HL-60 (cell line): ENCODE measurements around the gene ZFP36.

Source experiments
- DNase-seq, 2 experiments: peaks; one replicate each; pipeline ENCODE4 v3.0.0-alpha.2; 2010 to 2020; ENCODE audit warnings: low read depth in 1 of 2, low spot score in 1 of 2
- H3K27ac ChIP-seq: fragments of 250-450 bp; sonication (Bioruptor Pico); replicated peaks from 2 replicates; pipeline ENCODE4 v1.5.1; 2020; ENCODE audit warnings: mild to moderate bottlenecking, moderate library complexity
- H3K27me3 ChIP-seq: fragments of 250-450 bp; sonication (Bioruptor Pico); 2 replicates; pipeline ENCODE4 v1.5.1; 2021; ENCODE audit warnings: mild to moderate bottlenecking, moderate library complexity; ENCODE audit not compliant: insufficient read depth, poor library complexity, severe bottlenecking
- H3K4me3 ChIP-seq: replicated peaks from 2 replicates; pipeline ENCODE4 v1.5.1; 2011; ENCODE audit warnings: mild to moderate bottlenecking, control low read depth, low read length; ENCODE audit not compliant: insufficient read depth
- GABPA ChIP-seq: IDR thresholded peaks from 2 replicates; pipeline ENCODE4 v1.6.1; 2012; ENCODE audit warnings: low read depth
- POLR2AphosphoS5 ChIP-seq: IDR thresholded peaks from 2 replicates; pipeline ENCODE4 v1.6.1; 2012; ENCODE audit warnings: low read depth
- SPI1 ChIP-seq: IDR thresholded peaks from 2 replicates; pipeline ENCODE4 v1.6.1; 2012; ENCODE audit warnings: low read depth, mild to moderate bottlenecking, borderline replicate concordance
- TF ChIP-seq, protein P1 (sequence below): IDR thresholded peaks from 2 replicates; pipeline ENCODE4 v1.6.1; 2012; ENCODE audit warnings: low read depth; ENCODE audit not compliant: insufficient replicate concordance
- TF ChIP-seq, protein P2 (sequence below): IDR thresholded peaks from one replicate; pipeline ENCODE4 v1.5.1; 2011; ENCODE audit warnings: low read length, control low read depth, inconsistent platforms; ENCODE audit not compliant: insufficient read depth

Gene ZFP36

DNA sequence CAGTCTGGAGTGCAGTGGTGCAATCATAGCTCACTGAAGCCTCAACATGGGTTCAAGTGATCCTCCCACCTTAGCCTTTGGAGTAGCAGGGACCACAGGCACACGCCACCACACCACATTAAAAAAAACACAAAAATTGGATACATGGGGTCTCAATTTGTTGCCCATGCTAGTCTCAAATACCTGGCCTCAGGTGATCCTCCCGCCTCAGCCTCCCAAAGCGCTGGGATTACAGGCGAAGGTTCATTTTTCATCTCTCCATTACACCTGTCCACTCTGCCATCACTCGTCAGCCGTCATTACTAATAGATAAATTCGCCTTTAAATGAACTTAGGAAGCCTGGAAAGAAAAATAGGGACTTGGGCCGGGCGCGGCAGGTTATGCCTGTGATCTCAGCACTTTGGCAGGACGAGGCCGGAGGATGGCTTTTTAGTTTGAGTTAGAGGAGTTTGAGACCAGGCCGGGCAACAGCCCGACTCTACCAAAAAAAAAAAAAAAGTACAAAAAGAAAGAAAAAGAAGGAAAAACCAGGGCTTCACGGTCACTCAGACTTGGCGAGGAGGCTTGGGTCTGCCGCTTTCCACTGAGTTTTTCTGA lies 38.0 kb downstream of the ZFP36 start:
- no peak for DNase-seq
- Histone ChIP-seq H3K27ac (peak overlapping the region; percentile 78), H3K4me3 (peak overlapping the region; percentile 81), H3K27me3 (no peaks in the 10 kb centered on the region)
- no peak for TF ChIP-seq SPI1
- TF ChIP-seq POLR2AphosphoS5: no peak
- TF ChIP-seq, protein P1, sequence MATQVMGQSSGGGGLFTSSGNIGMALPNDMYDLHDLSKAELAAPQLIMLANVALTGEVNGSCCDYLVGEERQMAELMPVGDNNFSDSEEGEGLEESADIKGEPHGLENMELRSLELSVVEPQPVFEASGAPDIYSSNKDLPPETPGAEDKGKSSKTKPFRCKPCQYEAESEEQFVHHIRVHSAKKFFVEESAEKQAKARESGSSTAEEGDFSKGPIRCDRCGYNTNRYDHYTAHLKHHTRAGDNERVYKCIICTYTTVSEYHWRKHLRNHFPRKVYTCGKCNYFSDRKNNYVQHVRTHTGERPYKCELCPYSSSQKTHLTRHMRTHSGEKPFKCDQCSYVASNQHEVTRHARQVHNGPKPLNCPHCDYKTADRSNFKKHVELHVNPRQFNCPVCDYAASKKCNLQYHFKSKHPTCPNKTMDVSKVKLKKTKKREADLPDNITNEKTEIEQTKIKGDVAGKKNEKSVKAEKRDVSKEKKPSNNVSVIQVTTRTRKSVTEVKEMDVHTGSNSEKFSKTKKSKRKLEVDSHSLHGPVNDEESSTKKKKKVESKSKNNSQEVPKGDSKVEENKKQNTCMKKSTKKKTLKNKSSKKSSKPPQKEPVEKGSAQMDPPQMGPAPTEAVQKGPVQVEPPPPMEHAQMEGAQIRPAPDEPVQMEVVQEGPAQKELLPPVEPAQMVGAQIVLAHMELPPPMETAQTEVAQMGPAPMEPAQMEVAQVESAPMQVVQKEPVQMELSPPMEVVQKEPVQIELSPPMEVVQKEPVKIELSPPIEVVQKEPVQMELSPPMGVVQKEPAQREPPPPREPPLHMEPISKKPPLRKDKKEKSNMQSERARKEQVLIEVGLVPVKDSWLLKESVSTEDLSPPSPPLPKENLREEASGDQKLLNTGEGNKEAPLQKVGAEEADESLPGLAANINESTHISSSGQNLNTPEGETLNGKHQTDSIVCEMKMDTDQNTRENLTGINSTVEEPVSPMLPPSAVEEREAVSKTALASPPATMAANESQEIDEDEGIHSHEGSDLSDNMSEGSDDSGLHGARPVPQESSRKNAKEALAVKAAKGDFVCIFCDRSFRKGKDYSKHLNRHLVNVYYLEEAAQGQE: no peak
- TF ChIP-seq, protein P2, sequence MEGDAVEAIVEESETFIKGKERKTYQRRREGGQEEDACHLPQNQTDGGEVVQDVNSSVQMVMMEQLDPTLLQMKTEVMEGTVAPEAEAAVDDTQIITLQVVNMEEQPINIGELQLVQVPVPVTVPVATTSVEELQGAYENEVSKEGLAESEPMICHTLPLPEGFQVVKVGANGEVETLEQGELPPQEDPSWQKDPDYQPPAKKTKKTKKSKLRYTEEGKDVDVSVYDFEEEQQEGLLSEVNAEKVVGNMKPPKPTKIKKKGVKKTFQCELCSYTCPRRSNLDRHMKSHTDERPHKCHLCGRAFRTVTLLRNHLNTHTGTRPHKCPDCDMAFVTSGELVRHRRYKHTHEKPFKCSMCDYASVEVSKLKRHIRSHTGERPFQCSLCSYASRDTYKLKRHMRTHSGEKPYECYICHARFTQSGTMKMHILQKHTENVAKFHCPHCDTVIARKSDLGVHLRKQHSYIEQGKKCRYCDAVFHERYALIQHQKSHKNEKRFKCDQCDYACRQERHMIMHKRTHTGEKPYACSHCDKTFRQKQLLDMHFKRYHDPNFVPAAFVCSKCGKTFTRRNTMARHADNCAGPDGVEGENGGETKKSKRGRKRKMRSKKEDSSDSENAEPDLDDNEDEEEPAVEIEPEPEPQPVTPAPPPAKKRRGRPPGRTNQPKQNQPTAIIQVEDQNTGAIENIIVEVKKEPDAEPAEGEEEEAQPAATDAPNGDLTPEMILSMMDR: no peak
- TF ChIP-seq GABPA: no peak

DNA sequence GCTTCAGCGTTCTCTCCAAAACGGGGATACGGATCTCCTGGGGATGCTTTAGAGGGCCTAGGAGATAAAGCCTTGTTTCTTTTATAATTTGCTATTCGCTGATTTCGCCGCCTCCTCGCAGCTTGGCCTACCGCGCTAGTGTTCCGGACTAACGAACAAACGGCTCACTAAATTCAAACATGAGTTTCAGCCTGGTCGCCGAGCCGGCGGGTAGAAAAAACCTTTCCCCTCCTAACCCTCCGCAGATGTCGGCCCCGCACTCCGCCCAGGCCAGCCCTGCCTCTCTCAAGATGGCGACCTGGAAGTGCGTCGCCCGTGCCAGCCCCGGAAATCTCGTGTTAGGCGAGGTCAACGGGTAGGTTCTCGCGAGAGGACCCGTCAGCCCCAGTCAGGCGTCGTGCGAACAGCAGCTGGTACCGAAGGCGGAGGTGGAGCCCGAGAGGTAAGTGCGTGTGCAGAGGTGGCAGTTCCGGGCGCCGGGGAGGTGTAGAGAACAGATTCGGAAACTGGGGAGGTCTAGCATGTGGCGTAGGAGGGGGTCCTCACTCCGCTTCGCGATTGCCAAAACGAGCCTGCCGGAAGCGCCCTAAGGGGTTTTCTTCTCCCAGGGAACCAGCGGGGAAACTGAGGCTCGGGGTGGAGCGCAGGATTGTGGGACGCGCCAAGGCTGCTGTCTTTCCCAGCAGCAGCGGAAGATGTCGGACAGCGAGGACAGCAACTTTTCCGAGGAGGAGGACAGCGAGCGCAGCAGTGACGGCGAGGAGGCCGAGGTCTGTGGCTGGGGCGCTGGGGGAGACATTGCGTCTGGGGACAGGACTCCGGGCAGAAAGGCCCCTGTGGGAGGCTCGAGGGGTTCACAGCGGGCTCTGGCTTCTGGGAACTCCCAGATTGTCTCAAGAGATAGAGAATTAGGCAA lies 38.8 kb downstream of the ZFP36 start, which contains the start of gene SUPT5H:
Gene SUPT5H, plus strand, starts transcription at position 387 of the 916 bp plus-strand sequence. Its CDS starts 309 bp downstream, at position 696.
- DNase-seq: peak; percentile 98 to 99
- H3K27ac ChIP-seq: peak within 1 kb of the TSS; percentile 78
- peak within 1 kb of the TSS; percentile 81 for H3K4me3 ChIP-seq
- no peaks in the 10 kb centered on the region for H3K27me3 ChIP-seq
- TF ChIP-seq SPI1 (peak; percentile 1; the same call in 1 of the 2 replicates), POLR2AphosphoS5 (peak; percentile 99), GABPA (peak; percentile 33)
- TF ChIP-seq, protein P1: peak; percentile 15
- TF ChIP-seq, protein P2: no peak

DNA sequence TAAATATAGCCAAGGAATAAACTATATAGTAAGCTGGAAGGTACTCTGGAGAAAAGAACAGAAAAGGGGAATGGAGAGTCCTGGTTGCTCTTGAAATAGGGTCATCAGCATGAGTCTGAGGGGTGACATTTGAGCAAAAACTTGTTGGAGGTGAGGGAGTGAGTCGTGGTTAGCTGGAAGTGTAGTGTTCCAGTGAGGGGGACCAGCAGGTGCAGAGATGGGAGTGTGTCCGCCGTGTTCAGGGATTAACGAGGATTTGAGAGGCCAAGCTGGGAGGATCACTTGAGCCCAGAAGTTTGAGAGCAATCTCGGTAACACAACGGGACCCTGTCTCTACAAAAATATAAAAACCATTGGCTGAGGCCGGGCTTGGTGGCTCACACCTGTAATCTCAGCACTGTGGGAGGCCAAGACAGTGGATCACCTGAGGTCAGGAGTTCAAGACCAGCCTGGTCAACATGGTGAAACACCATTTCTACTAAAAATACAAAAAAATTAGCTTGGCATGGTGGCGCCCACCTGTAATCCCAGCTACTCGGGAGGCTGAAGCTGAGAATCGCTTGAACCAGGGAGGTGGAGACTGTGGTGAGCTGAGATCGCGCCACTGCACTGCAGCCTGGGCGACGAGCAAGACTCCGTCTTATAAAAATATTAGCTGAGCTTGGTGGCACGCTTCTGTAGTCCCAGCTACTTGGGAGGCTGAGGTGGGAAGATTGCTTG lies 39.9 kb downstream of the ZFP36 start:
- TF ChIP-seq SPI1 (no peak), POLR2AphosphoS5 (no peak), GABPA (no peak)
- TF ChIP-seq, protein P2: no peak
- TF ChIP-seq, protein P1: no peak
- peak overlapping the region; percentile 81 for H3K4me3 ChIP-seq
- H3K27ac ChIP-seq: peak overlapping the region; percentile 78
- H3K27me3 ChIP-seq: no peaks in the 10 kb centered on the region
- no peak for DNase-seq
